Smooth muscle cell (in vitro differentiated cells): Measurements from ENCODE around the gene MYH9. TPM values are rescaled to one million over a fixed set of nuclear protein-coding genes. Genes with fewer than 3 reads are reported as not detected.
A peak's percentile ranks its signal among the peaks of the same experiment; 100 is the strongest.

Experiments used
- DNase-seq: peaks from one replicate; lab custom pipeline; 2025; ENCODE audit not compliant: unreplicated experiment; lab: John Stamatoyannopoulos, UW
- H2AFZ ChIP-seq: fragments of 200-600 bp; sonication (generic); 2 replicates; pipeline ENCODE4 v1.6.0; 2016; ENCODE audit warnings: antibody characterized with exemption, low read depth, mild to moderate bottlenecking
- H3F3A ChIP-seq: fragments of 200-600 bp; sonication (generic); 2 replicates; pipeline ENCODE4 v1.6.0; 2017; ENCODE audit warnings: antibody characterized with exemption, low read depth
- H3K27ac ChIP-seq: fragments of 200-600 bp; sonication (generic); 2 replicates; pipeline ENCODE4 v1.5.1; 2016; ENCODE audit warnings: low read depth, mild to moderate bottlenecking
- H3K27me3 ChIP-seq: fragments of 200-600 bp; sonication (generic); 2 replicates; pipeline ENCODE4 v1.6.1; 2016; ENCODE audit warnings: low read depth, mild to moderate bottlenecking
- H3K36me3 ChIP-seq: fragments of 200-600 bp; sonication (generic); 2 replicates; pipeline ENCODE4 v1.5.1; 2016; ENCODE audit warnings: low read depth
- H3K4me1 ChIP-seq: fragments of 200-600 bp; sonication (generic); 2 replicates; pipeline ENCODE4 v1.5.1; 2016; ENCODE audit warnings: low read depth
- H3K4me2 ChIP-seq: fragments of 200-600 bp; sonication (generic); 2 replicates; pipeline ENCODE4 v1.6.0; 2016; ENCODE audit warnings: mild to moderate bottlenecking
- H3K4me3 ChIP-seq: fragments of 200-600 bp; sonication (generic); 2 replicates; pipeline ENCODE4 v1.5.1; 2016; ENCODE audit warnings: mild to moderate bottlenecking
- H3K79me2 ChIP-seq: fragments of 200-600 bp; sonication (generic); 2 replicates; pipeline ENCODE4 v1.6.0; 2016; ENCODE audit warnings: low read depth, mild to moderate bottlenecking
- H3K9ac ChIP-seq: fragments of 200-600 bp; sonication (generic); 2 replicates; pipeline ENCODE4 v1.6.0; 2016; ENCODE audit warnings: low read depth
- H3K9me3 ChIP-seq: fragments of 200-600 bp; sonication (generic); replicated peaks from 2 replicates; pipeline ENCODE4 v1.5.1; 2016; ENCODE audit warnings: low read depth
- H4K20me1 ChIP-seq: fragments of 200-600 bp; sonication (generic); 2 replicates; pipeline ENCODE4 v1.6.0; 2016; ENCODE audit warnings: low read depth
- WGBS: methylation state at CpG from one replicate; pipeline ENCODE4 v1.1.7; 2016; ENCODE audit warnings: low lambda C conversion rate; 5-methylcytosine and 5-hydroxymethylcytosine counted together
- polyA plus RNA-seq: library from polyadenylated mRNA; unstranded; fragments of >200 nt; fragmentation: Nextera tagmentation; extraction: Ambion mirVana; gene quantifications from 2 replicates; pipeline ENCODE4 v1.2.1, GENCODE V29; 2016
- total RNA-seq: library from RNA; depleted of rRNA; stranded (reverse); fragments of >200 nt; gene quantifications from 2 replicates; pipeline ENCODE4 v1.2.3, GENCODE V29; 2014
- TF ChIP-seq, protein P1 (sequence below): fragments of 200-600 bp; sonication (generic); IDR thresholded peaks from 2 replicates; pipeline ENCODE4 v1.5.1; 2017; ENCODE audit warnings: borderline replicate concordance, mild to moderate bottlenecking, antibody characterized with exemption; ENCODE audit not compliant: insufficient read depth, poor library complexity, severe bottlenecking

Gene MYH9
- total and polyA plus RNA-seq, 2 experiments from 2014 or later, result 350 to 361 TPM

DNA sequence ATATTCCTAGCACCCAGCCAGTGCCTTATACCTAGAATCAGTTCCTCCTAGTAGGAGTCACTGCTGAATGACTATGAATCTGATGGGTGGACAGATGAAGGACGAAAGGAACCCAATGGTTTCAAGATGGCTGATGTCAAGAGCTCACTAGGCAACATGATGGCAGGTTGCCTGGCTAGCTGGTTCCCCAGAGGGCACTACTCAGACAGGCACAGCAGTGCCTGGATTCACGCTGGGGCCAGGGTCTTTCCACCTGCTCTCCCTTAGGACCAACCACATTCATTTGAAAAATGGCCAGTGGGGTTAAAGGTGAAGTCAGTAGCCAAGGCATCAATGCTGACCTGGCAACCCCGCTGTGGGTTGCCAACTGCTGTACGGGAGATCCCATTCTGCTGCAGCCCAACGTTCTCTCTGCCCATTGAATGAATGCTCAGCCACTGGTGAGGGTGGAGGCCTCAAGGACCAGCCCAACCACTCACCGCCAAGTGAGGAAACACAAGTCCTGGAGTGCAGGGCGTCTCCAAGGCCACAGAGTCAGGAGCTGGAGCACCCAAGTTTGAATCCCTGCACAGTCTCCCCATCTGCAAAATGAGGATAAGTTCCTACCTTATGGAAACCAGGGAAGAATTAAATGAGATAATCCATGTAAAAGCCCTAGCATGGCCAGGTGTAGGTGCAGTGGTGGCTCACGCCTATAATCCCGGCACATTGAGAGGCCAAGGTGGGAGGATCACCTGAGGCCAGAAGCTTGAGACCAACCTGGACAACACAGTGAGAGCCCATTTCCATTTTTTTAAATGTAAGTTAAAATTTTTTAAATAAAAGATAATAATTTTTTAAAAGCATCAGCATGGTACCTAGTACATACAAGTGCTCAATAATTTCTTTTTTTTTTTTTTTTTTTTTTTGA, 12.4 kb downstream of the MYH9 start:
- Histone ChIP-seq H3F3A (peaks cover 25% of the 10 kb centered on the region), H3K9ac (no peak overlapping the region), H3K27me3 (no peaks in the 10 kb centered on the region), H2AFZ (no peak overlapping the region), H3K9me3 (no peaks in the 10 kb centered on the region), H3K4me1 (peaks cover 34% of the 10 kb centered on the region), H4K20me1 (peaks cover 100% of the 10 kb centered on the region), H3K4me3 (no peak overlapping the region), H3K36me3 (no peaks in the 10 kb centered on the region), H3K79me2 (peaks cover 100% of the 10 kb centered on the region), H3K27ac (peak overlapping the region; percentile 95), H3K4me2 (peak overlapping the region; percentile 18)
- 91% methylated on average over 9 of the region's 9 CpGs for WGBS
- DNase-seq, result no peak
- TF ChIP-seq, protein P1, sequence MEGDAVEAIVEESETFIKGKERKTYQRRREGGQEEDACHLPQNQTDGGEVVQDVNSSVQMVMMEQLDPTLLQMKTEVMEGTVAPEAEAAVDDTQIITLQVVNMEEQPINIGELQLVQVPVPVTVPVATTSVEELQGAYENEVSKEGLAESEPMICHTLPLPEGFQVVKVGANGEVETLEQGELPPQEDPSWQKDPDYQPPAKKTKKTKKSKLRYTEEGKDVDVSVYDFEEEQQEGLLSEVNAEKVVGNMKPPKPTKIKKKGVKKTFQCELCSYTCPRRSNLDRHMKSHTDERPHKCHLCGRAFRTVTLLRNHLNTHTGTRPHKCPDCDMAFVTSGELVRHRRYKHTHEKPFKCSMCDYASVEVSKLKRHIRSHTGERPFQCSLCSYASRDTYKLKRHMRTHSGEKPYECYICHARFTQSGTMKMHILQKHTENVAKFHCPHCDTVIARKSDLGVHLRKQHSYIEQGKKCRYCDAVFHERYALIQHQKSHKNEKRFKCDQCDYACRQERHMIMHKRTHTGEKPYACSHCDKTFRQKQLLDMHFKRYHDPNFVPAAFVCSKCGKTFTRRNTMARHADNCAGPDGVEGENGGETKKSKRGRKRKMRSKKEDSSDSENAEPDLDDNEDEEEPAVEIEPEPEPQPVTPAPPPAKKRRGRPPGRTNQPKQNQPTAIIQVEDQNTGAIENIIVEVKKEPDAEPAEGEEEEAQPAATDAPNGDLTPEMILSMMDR, result no peak

DNA sequence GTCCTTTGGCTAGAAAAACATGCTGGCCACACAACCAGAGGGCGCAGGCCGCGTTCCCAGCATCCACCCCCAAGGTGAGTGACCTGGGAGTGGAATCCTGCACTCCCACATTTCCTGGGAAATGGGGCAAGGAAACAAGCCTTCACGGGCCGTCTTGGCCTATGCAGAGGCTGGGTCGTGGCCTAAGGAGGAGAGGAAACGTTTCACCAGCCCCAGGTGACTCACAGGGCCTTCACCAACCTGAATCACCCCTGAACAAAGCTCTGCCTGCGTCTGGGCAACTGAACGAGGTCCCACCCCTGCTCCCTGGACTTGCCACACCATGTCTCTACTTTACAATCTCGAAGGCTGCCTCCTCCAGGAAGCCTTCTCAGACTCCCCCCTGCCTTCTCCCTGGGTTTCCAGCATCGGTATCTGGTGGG, 13.2 kb downstream of the MYH9 start:
- peak overlapping the region; percentile 18 for H3K4me2 ChIP-seq
- no peaks in the 10 kb centered on the region for H3K36me3 ChIP-seq
- peak overlapping the region; percentile 95 for H3K27ac ChIP-seq
- H3K9ac ChIP-seq, result no peak overlapping the region
- H4K20me1 ChIP-seq, result peaks cover 100% of the 10 kb centered on the region
- H3K79me2 ChIP-seq, result peaks cover 100% of the 10 kb centered on the region
- H3K9me3 ChIP-seq, result no peaks in the 10 kb centered on the region
- no peak overlapping the region for H2AFZ ChIP-seq
- DNase-seq, result no peak
- 59% methylated on average over 11 of the region's 11 CpGs for WGBS
- H3K4me1 ChIP-seq, result peaks cover 38% of the 10 kb centered on the region
- H3F3A ChIP-seq, result peaks cover 28% of the 10 kb centered on the region
- no peak overlapping the region for H3K4me3 ChIP-seq
- no peaks in the 10 kb centered on the region for H3K27me3 ChIP-seq
- TF ChIP-seq, protein P1, result no peak

- peaks cover 47% of the 10 kb centered on the region for H3K4me1 ChIP-seq
- H4K20me1 ChIP-seq, result peaks cover 100% of the 10 kb centered on the region
- H3K9me3 ChIP-seq, result no peaks in the 10 kb centered on the region
- H3K4me3 ChIP-seq, result no peak overlapping the region
- H3K36me3 ChIP-seq, result no peaks in the 10 kb centered on the region
- H3K27me3 ChIP-seq, result no peaks in the 10 kb centered on the region
- peaks cover 100% of the 10 kb centered on the region for H3K79me2 ChIP-seq
- peak overlapping the region; percentile 95 for H3K27ac ChIP-seq
- peak overlapping the region; percentile 54 for H3K4me2 ChIP-seq
- H2AFZ ChIP-seq, result no peak overlapping the region
- WGBS, result 72% methylated on average over 7 of the region's 7 CpGs
- no peak overlapping the region for H3K9ac ChIP-seq
- TF ChIP-seq, protein P1, result no peak
- no peak for DNase-seq
- peaks cover 41% of the 10 kb centered on the region for H3F3A ChIP-seq
Measured at GRCh38 chr22:36373258-36373579, 14.5 kb downstream of the MYH9 start.
